Measurements from ENCODE around the gene ERICH6. TPM values are rescaled to one million over a fixed set of nuclear protein-coding genes. Genes with fewer than 3 reads are reported as not detected.

Gene ERICH6
- total and polyA plus RNA-seq, 10 of the 15 experiments (the other 5 are each of a cell fraction or from before 2014, with no cell fraction given) = 0.04 to 0.40 (median 0.22) TPM; not detected in 6

DNA sequence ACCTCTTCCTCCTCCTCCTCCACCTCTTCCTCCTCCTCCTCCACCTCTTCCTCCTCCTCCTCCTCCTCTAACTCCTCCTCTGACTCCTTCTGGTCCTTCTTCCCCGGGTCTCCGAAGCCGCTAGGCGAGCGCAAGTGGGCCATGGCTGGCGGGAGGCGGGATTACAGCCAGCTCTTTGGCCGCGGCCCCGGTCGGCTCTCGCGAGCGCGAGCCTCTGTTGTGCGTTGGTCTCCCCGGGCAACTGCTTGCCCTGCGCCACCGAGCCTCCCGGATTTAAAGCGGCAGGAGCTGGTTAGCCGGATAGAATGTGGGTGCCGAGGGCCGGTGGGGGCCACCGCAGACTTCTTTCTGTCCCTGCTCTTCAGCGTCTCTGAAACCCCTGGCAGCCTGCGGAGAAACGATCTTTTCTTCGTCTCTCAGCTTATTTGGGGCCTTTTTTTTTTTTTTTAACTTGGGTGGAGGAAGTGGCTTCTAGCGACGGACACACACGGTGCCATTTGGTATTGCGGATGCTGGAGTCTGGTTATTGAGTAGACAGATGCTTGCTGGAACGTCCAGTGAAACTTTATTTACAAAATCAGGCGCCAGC is at the start of gene ERICH6 (continued):
- TF ChIP-seq SMC3 (IDR thresholded peaks at IDR 0.05; ENCODE audit: borderline replicate concordance, low read length) (no peak), ZSCAN29 (IDR thresholded peaks at IDR 0.05) (no peak), CREM (IDR thresholded peaks at IDR 0.05; ENCODE audit: low read depth) (0 out of 2 replicates have a peak, but pooled peaks have one; percentile 14), ETV6 (conservative IDR thresholded peaks at IDR 0.05 in 1 of 2, IDR thresholded peaks at IDR 0.05 in 1 of 2; ENCODE audit: borderline replicate concordance in 1 of 2, low read depth in 1 of 2) (peak in 1 of 2 experiments; percentile 33; a peak in 1 of 4 replicates), TCF7 (IDR thresholded peaks at IDR 0.05; ENCODE audit: borderline replicate concordance) (no peak), IKZF1 (conservative IDR thresholded peaks at IDR 0.05) (peak; percentile 81), RUNX3 (IDR thresholded peaks at IDR 0.05; ENCODE audit: low read length) (peak; percentile 30), NBN (IDR thresholded peaks at IDR 0.05) (peak; percentile 80; the same call in 1 of the 2 replicates), WRNIP1 (IDR thresholded peaks at IDR 0.05; ENCODE audit: borderline replicate concordance, low read depth, low read length) (no peak), CHD4 (IDR thresholded peaks at IDR 0.05) (no peak), MYC (IDR thresholded peaks at IDR 0.05; ENCODE audit: insufficient read depth, insufficient read length, insufficient replicate concordance, low read length, severe bottlenecking) (no peak), SIN3A (IDR thresholded peaks at IDR 0.05; ENCODE audit: low read depth, low read length) (0 out of 2 replicates have a peak, but pooled peaks have one; percentile 70), ZNF384 (IDR thresholded peaks at IDR 0.05; ENCODE audit: borderline replicate concordance, low read depth, low read length) (peak; percentile 89), NR2C1 (IDR thresholded peaks at IDR 0.05) (no peak), RAD21 (IDR thresholded peaks at IDR 0.05; ENCODE audit: insufficient read depth, low read depth, low read length) (no peak), BMI1 (IDR thresholded peaks at IDR 0.05; ENCODE audit: borderline replicate concordance) (peak; percentile 94), ASH2L (IDR thresholded peaks at IDR 0.05; ENCODE audit: borderline replicate concordance, low read depth) (no peak), ZNF622 (IDR thresholded peaks at IDR 0.05) (no peak), MTA2 (IDR thresholded peaks at IDR 0.05; ENCODE audit: low read depth) (no peak), TARDBP (IDR thresholded peaks at IDR 0.05; ENCODE audit: borderline replicate concordance) (no peak; the same call in 1 of the 2 replicates), MEF2B (IDR thresholded peaks at IDR 0.05; ENCODE audit: partially characterized antibody, poor library complexity, severe bottlenecking) (peak; percentile 40), ATF7 (IDR thresholded peaks at IDR 0.05; ENCODE audit: low read depth) (no peak), BCL11A (IDR thresholded peaks at IDR 0.05; ENCODE audit: low read depth, low read length) (no peak), SREBF1 (IDR thresholded peaks at IDR 0.05; ENCODE audit: low read length) (no peak), RFX5 (IDR thresholded peaks at IDR 0.05; ENCODE audit: low read depth, low read length) (no peak), HDAC6 (IDR thresholded peaks at IDR 0.05; ENCODE audit: unreplicated experiment) (no peak)
- TF ChIP-seq, protein P1, sequence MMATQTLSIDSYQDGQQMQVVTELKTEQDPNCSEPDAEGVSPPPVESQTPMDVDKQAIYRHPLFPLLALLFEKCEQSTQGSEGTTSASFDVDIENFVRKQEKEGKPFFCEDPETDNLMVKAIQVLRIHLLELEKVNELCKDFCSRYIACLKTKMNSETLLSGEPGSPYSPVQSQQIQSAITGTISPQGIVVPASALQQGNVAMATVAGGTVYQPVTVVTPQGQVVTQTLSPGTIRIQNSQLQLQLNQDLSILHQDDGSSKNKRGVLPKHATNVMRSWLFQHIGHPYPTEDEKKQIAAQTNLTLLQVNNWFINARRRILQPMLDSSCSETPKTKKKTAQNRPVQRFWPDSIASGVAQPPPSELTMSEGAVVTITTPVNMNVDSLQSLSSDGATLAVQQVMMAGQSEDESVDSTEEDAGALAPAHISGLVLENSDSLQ (IDR thresholded peaks at IDR 0.05) = 0 out of 2 replicates have a peak, but pooled peaks have one; percentile 11
- TF ChIP-seq, protein P2, sequence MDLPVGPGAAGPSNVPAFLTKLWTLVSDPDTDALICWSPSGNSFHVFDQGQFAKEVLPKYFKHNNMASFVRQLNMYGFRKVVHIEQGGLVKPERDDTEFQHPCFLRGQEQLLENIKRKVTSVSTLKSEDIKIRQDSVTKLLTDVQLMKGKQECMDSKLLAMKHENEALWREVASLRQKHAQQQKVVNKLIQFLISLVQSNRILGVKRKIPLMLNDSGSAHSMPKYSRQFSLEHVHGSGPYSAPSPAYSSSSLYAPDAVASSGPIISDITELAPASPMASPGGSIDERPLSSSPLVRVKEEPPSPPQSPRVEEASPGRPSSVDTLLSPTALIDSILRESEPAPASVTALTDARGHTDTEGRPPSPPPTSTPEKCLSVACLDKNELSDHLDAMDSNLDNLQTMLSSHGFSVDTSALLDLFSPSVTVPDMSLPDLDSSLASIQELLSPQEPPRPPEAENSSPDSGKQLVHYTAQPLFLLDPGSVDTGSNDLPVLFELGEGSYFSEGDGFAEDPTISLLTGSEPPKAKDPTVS (IDR thresholded peaks at IDR 0.05; ENCODE audit: low read depth, low read length) = no peak
- TF ChIP-seq, protein P3, sequence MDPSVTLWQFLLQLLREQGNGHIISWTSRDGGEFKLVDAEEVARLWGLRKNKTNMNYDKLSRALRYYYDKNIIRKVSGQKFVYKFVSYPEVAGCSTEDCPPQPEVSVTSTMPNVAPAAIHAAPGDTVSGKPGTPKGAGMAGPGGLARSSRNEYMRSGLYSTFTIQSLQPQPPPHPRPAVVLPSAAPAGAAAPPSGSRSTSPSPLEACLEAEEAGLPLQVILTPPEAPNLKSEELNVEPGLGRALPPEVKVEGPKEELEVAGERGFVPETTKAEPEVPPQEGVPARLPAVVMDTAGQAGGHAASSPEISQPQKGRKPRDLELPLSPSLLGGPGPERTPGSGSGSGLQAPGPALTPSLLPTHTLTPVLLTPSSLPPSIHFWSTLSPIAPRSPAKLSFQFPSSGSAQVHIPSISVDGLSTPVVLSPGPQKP (IDR thresholded peaks at IDR 0.05; ENCODE audit: low read depth, low read length) = no peak
